ENCODE data around the gene EPHB2. TPM values are rescaled to one million over a fixed set of nuclear protein-coding genes. Genes with fewer than 3 reads are reported as not detected.
A peak's percentile ranks its signal among the peaks of the same experiment; 100 is the strongest.

The EPHB2 gene
- total and polyA plus RNA-seq, 2 of the 13 experiments (the other 11 are each of a cell fraction or from before 2014, with no cell fraction given): 0.03 to 0.11 TPM

- Histone ChIP-seq H3K4me3 (replicated peaks in 1 of 3; ENCODE audit: insufficient read depth in 1 of 3, low read depth in 2 of 3, low read length in 3 of 3) (no peak overlapping the region), H3K27me3 (ENCODE audit: control insufficient read depth in 1 of 2, insufficient read depth in 2 of 2, low read length in 2 of 2) (peaks cover 0 to 13% of the 10 kb centered on the region in 2 experiments; a peak in 2 of 5 replicates), H3K4me2 (ENCODE audit: low read depth, low read length) (no peak overlapping the region), H2AFZ (ENCODE audit: low read length) (no peak overlapping the region), H3K79me2 (ENCODE audit: insufficient read depth, low read length) (no peaks in the 10 kb centered on the region), H4K20me1 (ENCODE audit: insufficient read depth, low read length) (no peaks in the 10 kb centered on the region), H3K9ac (ENCODE audit: insufficient read depth, low read depth, low read length) (no peak overlapping the region), H3K9me3 (ENCODE audit: low read length) (no peaks in the 10 kb centered on the region), H3K27ac (ENCODE audit: extremely low read length, insufficient read depth, low read length) (no peak overlapping the region), H3K4me1 (ENCODE audit: insufficient read depth, low read length) (no peaks in the 10 kb centered on the region), H3K36me3 (replicated peaks in 1 of 2; ENCODE audit: control insufficient read depth in 1 of 2, insufficient read depth in 2 of 2, low read length in 2 of 2) (no peaks in the 10 kb centered on the region)
- TF ChIP-seq MAX (IDR thresholded peaks at IDR 0.05) (peak; percentile 46), ZNF687 (CRISPR knock-in tag; IDR thresholded peaks at IDR 0.05) (peak; percentile 11; the same call in 1 of the 2 replicates), HDAC2 (CRISPR knock-in tag; IDR thresholded peaks at IDR 0.05) (no peak), RBM39 (IDR thresholded peaks at IDR 0.05; ENCODE audit: low read depth, low read length, poor library complexity, severe bottlenecking) (no peak)
- ChIA-PET CTCF (ENCODE audit: low intra/inter-chr PET ratio, low total read pairs) (no interaction called here), POLR2A (no interaction called here)
- intact Hi-C loops (cut with micrococcal nuclease; ENCODE audit: unreplicated experiment) (no loop called here), in situ Hi-C loops (cut with HindIII; ENCODE audit: extremely low pct_ligation_motif_present, low pct_unique_long_range_greater_than_20kb) (no loop called here)
- 14% methylated on average over 10 of the region's 14 CpGs for WGBS (ENCODE audit: low lambda C conversion rate)
- no TSS peak for BruUV-seq (replicated peaks)
- no peak for DNase-seq (ENCODE audit: low spot score)
- peak; percentile 36; the same call in 2 of the 3 replicates for ATAC-seq
- no peak for FAIRE-seq
Measured at GRCh38 chr1:22728751-22729399, 18.2 kb downstream of the EPHB2 start.

All from HepG2 (cell line).